ENCODE results near the gene ZNF385B. TPM values are rescaled to one million over a fixed set of nuclear protein-coding genes. Genes with fewer than 3 reads are reported as not detected.

ZNF385B gene
- total RNA-seq, 1 experiment from 2014 or later, result 0.28 TPM

- DNase-seq (ENCODE audit: low read depth, low spot score) (no peak), ATAC-seq (no peak)
- Histone ChIP-seq H3K27me3 (ENCODE audit: control insufficient read depth, insufficient read depth, low read length) (no peaks in the 10 kb centered on the region), H3K4me1 (ENCODE audit: control insufficient read depth, insufficient read depth, low read length) (no peaks in the 10 kb centered on the region), H3K27ac (ENCODE audit: low read length) (no peak overlapping the region), H3K9me3 (ENCODE audit: control insufficient read depth, insufficient read depth, low read depth, low read length) (no peaks in the 10 kb centered on the region), H3K36me3 (ENCODE audit: control insufficient read depth, insufficient read depth, low read length) (no peaks in the 10 kb centered on the region), H3K4me3 (ENCODE audit: low read depth in 2 of 2, low read length in 2 of 2) (no peak overlapping the region)
- ChIA-PET POLR2A (no interaction called here), CTCF (no interaction called here)
- no TSS peak for BruUV-seq (replicated peaks)
- intact Hi-C loops (cut with micrococcal nuclease; ENCODE audit: unreplicated experiment) (no loop called here), in situ Hi-C loops (cut with HindIII; ENCODE audit: low pct_unique_long_range_greater_than_20kb, low sequenced_read_pairs) (no loop called here)
- no peak for TF ChIP-seq POLR2AphosphoS5 (IDR thresholded peaks at IDR 0.05; ENCODE audit: low read depth, low read length)
- TF ChIP-seq TCF7L2 (IDR thresholded peaks at IDR 0.05; ENCODE audit: low read depth, low read length), result no peak
- no peak for TF ChIP-seq SIN3A (IDR thresholded peaks at IDR 0.05; ENCODE audit: borderline replicate concordance, insufficient read depth, low read depth, low read length)
- TF ChIP-seq REST (IDR thresholded peaks at IDR 0.05; ENCODE audit: insufficient read depth in 1 of 2, low read depth in 2 of 2, low read length in 1 of 2), result no peak
- TF ChIP-seq CTCF (IDR thresholded peaks at IDR 0.05), result no peak
Measured at GRCh38 chr2:179703702-179704101, 157.7 kb downstream of the ZNF385B start.

- intact Hi-C loops (cut with micrococcal nuclease; ENCODE audit: unreplicated experiment), result no loop called here
- no peaks in the 10 kb centered on the region for H3K27me3 ChIP-seq (ENCODE audit: control insufficient read depth, insufficient read depth, low read length)
- H3K4me3 ChIP-seq (ENCODE audit: low read depth in 2 of 2, low read length in 2 of 2), result no peak overlapping the region
- in situ Hi-C loops (cut with HindIII; ENCODE audit: low pct_unique_long_range_greater_than_20kb, low sequenced_read_pairs), result no loop called here
- H3K4me1 ChIP-seq (ENCODE audit: control insufficient read depth, insufficient read depth, low read length), result no peaks in the 10 kb centered on the region
- CTCF ChIA-PET, result no interaction called here
- no peak overlapping the region for H3K27ac ChIP-seq (ENCODE audit: low read length)
- H3K9me3 ChIP-seq (ENCODE audit: control insufficient read depth, insufficient read depth, low read depth, low read length), result no peaks in the 10 kb centered on the region
- ATAC-seq, result no peak
- TF ChIP-seq SIN3A (IDR thresholded peaks at IDR 0.05; ENCODE audit: borderline replicate concordance, insufficient read depth, low read depth, low read length) (no peak), TCF7L2 (IDR thresholded peaks at IDR 0.05; ENCODE audit: low read depth, low read length) (no peak), REST (IDR thresholded peaks at IDR 0.05; ENCODE audit: insufficient read depth in 1 of 2, low read depth in 2 of 2, low read length in 1 of 2) (no peak), POLR2AphosphoS5 (IDR thresholded peaks at IDR 0.05; ENCODE audit: low read depth, low read length) (no peak), CTCF (IDR thresholded peaks at IDR 0.05) (no peak)
- H3K36me3 ChIP-seq (ENCODE audit: control insufficient read depth, insufficient read depth, low read length), result no peaks in the 10 kb centered on the region
- POLR2A ChIA-PET, result no interaction called here
- no peak for DNase-seq (ENCODE audit: low read depth, low spot score)
- BruUV-seq (replicated peaks), result no TSS peak
Measured at GRCh38 chr2:179702912-179703311, 158.5 kb downstream of the ZNF385B start.

Data from Panc1 (cell line).